HCT116 (cell line): ENCODE data around the gene KLHL33.
"Not testable (repeated sequence)": the region's sequence is repeated elsewhere in the genome, so short reads cannot be mapped to it uniquely, and the experiment has no call there.

Experiments
- CEBPB ChIP-seq: IDR thresholded peaks from 2 replicates; pipeline ENCODE4 v1.6.1; 2012; ENCODE audit warnings: low read depth
- EZH2 ChIP-seq: fragments of 200-600 bp; sonication (generic); IDR thresholded peaks from 2 replicates; pipeline ENCODE4 v1.6.1; 2017; ENCODE audit warnings: antibody characterized with exemption, mixed run types
- EZH2phosphoT487 ChIP-seq: fragments of 200-600 bp; IDR thresholded peaks from 2 replicates; pipeline ENCODE4 v1.6.1; 2018; ENCODE audit warnings: antibody characterized with exemption, borderline replicate concordance
- POLR2A ChIP-seq: IDR thresholded peaks from 2 replicates; pipeline ENCODE4 v1.7.0; 2011; ENCODE audit warnings: borderline replicate concordance; ENCODE audit not compliant: insufficient read depth, insufficient read length; ENCODE audit errors: extremely low read depth
- REST ChIP-seq: IDR thresholded peaks from 2 replicates; pipeline ENCODE4 v1.6.1; 2012; ENCODE audit warnings: low read depth
- TCF7L2 ChIP-seq: IDR thresholded peaks from 2 replicates; pipeline ENCODE4 v1.7.0; 2011; ENCODE audit warnings: borderline replicate concordance, inconsistent platforms; ENCODE audit not compliant: insufficient read depth, insufficient read length; ENCODE audit errors: extremely low read depth
- ZBTB33 ChIP-seq: IDR thresholded peaks from 2 replicates; pipeline ENCODE4 v1.6.1; 2011; ENCODE audit warnings: mild to moderate bottlenecking, low read length, moderate library complexity; ENCODE audit not compliant: insufficient replicate concordance; ENCODE audit errors: extremely low read depth
- TF ChIP-seq, protein P1 (sequence below), 3 experiments: fragments of 200-600 bp in 1 of 3; sonication (generic) in 1 of 3; IDR thresholded peaks in 2 of 3; conservative IDR thresholded peaks in 1 of 3; 2 replicates each; pipeline ENCODE4 v1.5.1; 2012 to 2017; ENCODE audit warnings: low read depth in 2 of 3, low read length in 2 of 3, antibody characterized with exemption in 1 of 3, borderline replicate concordance in 1 of 3, control low read depth in 1 of 3, mild to moderate bottlenecking in 1 of 3, mixed read lengths in 1 of 3, mixed run types in 1 of 3, moderate library complexity in 1 of 3; ENCODE audit not compliant: insufficient read depth in 1 of 3

DNA sequence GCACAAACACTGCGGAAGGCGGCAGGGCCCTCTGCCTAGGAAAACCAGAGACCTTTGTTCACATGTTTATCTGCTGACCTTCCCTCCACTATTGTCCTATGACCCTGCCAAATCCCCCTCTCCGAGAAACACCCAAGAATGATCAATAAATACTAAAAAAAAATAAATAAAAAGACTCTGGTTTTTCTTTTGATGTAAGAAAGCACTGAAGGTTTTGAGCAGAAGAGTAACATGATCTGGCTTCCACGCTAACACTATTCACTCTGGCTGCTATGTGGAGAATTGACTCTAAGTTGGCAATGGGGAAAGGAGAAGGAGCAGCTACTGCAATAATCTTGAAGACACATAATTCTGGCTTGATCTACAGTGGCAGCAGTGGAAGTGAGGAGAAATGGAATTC is 7.7 kb upstream of the KLHL33 start:
- not testable (repeated sequence) for TF ChIP-seq CEBPB, TCF7L2, POLR2A, ZBTB33, EZH2, EZH2phosphoT487, REST
- TF ChIP-seq, protein P1, sequence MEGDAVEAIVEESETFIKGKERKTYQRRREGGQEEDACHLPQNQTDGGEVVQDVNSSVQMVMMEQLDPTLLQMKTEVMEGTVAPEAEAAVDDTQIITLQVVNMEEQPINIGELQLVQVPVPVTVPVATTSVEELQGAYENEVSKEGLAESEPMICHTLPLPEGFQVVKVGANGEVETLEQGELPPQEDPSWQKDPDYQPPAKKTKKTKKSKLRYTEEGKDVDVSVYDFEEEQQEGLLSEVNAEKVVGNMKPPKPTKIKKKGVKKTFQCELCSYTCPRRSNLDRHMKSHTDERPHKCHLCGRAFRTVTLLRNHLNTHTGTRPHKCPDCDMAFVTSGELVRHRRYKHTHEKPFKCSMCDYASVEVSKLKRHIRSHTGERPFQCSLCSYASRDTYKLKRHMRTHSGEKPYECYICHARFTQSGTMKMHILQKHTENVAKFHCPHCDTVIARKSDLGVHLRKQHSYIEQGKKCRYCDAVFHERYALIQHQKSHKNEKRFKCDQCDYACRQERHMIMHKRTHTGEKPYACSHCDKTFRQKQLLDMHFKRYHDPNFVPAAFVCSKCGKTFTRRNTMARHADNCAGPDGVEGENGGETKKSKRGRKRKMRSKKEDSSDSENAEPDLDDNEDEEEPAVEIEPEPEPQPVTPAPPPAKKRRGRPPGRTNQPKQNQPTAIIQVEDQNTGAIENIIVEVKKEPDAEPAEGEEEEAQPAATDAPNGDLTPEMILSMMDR (IDR thresholded peaks at IDR 0.05 in 2 of 3, conservative IDR thresholded peaks at IDR 0.05 in 1 of 3; ENCODE audit: borderline replicate concordance in 1 of 3, insufficient read depth in 1 of 3, low read depth in 2 of 3, low read length in 2 of 3) = not testable (repeated sequence)
